Activated CD4-positive, alpha-beta T cell treated with anti-CD3 and anti-CD28 coated beads, Interleukin-2, amount 10 ng/mL, durations not matched to agents 7 days and 5 days (primary cell): ENCODE measurements around the gene CERS4. TPM values are rescaled to one million over a fixed set of nuclear protein-coding genes. Genes with fewer than 3 reads are reported as not detected.
"Not testable (repeated sequence)": the region's sequence is repeated elsewhere in the genome, so short reads cannot be mapped to it uniquely, and the experiment has no call there.

Source experiments
- CTCF ChIA-PET: fragments of 350-600 bp; sonication (Branson Sonifier 250); formaldehyde crosslinking; loops from one replicate; lab custom pipeline; 2021; ENCODE audit warnings: antibody characterized with exemption; lab: Charles Lee
- POLR2A ChIA-PET: fragments of 350-600 bp; sonication (Branson Sonifier 250); formaldehyde crosslinking; loops from one replicate; lab custom pipeline; 2021; ENCODE audit warnings: antibody characterized with exemption; lab: Charles Lee
- DNase-seq: peaks from one replicate; pipeline ENCODE4 v3.0.0-alpha.2; 2020
- H3K27ac Mint-ChIP-seq: one replicate; pipeline ENCODE4 v1.8.0; 2021; ENCODE audit warnings: mild to moderate bottlenecking, moderate library complexity, mixed read lengths
- H3K27me3 Mint-ChIP-seq: one replicate; pipeline ENCODE4 v1.8.0; 2021; ENCODE audit warnings: mixed read lengths
- H3K36me3 Mint-ChIP-seq: one replicate; pipeline ENCODE4 v1.8.0; 2021; ENCODE audit warnings: low read depth, mixed read lengths
- H3K4me1 Mint-ChIP-seq: one replicate; pipeline ENCODE4 v1.8.0; 2021; ENCODE audit warnings: mixed read lengths
- H3K4me3 Mint-ChIP-seq: one replicate; pipeline ENCODE4 v1.8.0; 2021; ENCODE audit warnings: mild to moderate bottlenecking, moderate library complexity, mixed read lengths
- H3K9me3 Mint-ChIP-seq: one replicate; pipeline ENCODE4 v1.8.0; 2021; ENCODE audit warnings: mixed read lengths
- total RNA-seq, 2 experiments: library from RNA; stranded (reverse); gene quantifications; one replicate each; pipeline ENCODE4 v1.2.3, GENCODE V29; 2021

The CERS4 gene
- total RNA-seq, 2 experiments from 2014 or later: 26.7 to 33.1 TPM

- POLR2A ChIA-PET: no interaction called here
- no peak overlapping the region for H3K4me3 Mint-ChIP-seq
- CTCF ChIA-PET: no interaction called here
- no peak overlapping the region for H3K27ac Mint-ChIP-seq
- no peaks in the 10 kb centered on the region for H3K36me3 Mint-ChIP-seq
- no peaks in the 10 kb centered on the region for H3K27me3 Mint-ChIP-seq
- peaks cover 17% of the 10 kb centered on the region for H3K4me1 Mint-ChIP-seq
- DNase-seq: peak; percentile 4
- H3K9me3 Mint-ChIP-seq: no peaks in the 10 kb centered on the region
These were observed 53.3 kb downstream of the CERS4 start for GRCh38 chr19:8262431-8262830.

GRCh38 chr19:8264248-8264647, 55.1 kb downstream of the CERS4 start:
- POLR2A ChIA-PET, H3K27ac Mint-ChIP-seq, H3K9me3 Mint-ChIP-seq, H3K27me3 Mint-ChIP-seq, CTCF ChIA-PET, H3K4me3 Mint-ChIP-seq, H3K36me3 Mint-ChIP-seq: not testable (repeated sequence)
- peaks cover 28% of the 10 kb centered on the region for H3K4me1 Mint-ChIP-seq
- DNase-seq: peak; percentile 2

DNA sequence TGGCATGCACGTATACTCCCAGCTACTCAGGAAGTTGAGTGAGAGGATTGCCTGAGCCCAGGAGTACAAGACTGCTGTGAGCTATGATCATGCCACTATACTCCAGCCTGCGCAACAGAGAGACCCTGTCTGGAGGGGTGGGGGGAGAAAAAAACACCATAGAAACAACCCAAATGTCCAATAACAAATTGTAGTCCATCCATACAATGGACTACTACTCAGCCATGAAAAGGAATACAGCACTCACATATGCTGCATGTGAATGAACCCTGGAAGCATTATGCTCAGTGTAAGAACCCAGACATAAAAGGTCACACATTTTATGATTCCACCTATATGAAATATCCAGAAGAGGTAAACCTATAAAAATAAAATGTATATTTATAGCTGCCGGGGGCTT, 56.7 kb downstream of the CERS4 start:
- no peak overlapping the region for H3K4me3 Mint-ChIP-seq
- no peak overlapping the region for H3K27ac Mint-ChIP-seq
- no peaks in the 10 kb centered on the region for H3K9me3 Mint-ChIP-seq
- ChIA-PET CTCF (interaction anchor here (0.6 to 0.7 kb wide), 2 partner anchors 127 to 321 kb away, joined by 3 read pairs; no protein-coding TSS in a partner anchor), POLR2A (interaction anchor here (0.7 kb wide), 1 partner anchor 179 kb away, joined by 3 read pairs; the partner anchor contains the start of gene HNRNPM)
- H3K36me3 Mint-ChIP-seq: no peaks in the 10 kb centered on the region
- H3K27me3 Mint-ChIP-seq: no peaks in the 10 kb centered on the region
- H3K4me1 Mint-ChIP-seq: peaks cover 29% of the 10 kb centered on the region
- peak; percentile 4 for DNase-seq

DNA sequence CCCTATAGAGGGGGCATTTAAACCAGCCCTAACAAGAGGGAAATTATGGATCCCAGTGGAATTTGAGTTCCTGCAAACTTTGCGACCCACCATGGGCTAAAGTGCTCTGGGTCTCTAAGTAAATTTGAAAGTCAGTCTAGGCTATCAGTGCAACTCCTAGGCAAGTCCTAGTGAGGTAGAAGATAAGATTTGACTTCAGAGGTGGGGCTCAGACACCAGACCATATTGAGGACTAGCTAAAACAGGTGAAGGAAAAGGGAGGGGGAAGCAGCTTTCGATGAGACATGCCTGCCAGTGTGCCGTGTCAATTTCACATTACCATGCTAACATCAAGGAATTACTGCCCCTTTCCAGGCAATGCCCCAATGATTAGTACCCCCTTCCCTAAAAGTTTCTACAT, 60.6 kb downstream of the CERS4 start:
- Mint-ChIP-seq H3K4me1 (peaks cover 29% of the 10 kb centered on the region), H3K4me3 (peak overlapping the region; percentile 76), H3K9me3 (no peaks in the 10 kb centered on the region), H3K36me3 (no peaks in the 10 kb centered on the region), H3K27ac (peak overlapping the region; percentile 97), H3K27me3 (no peaks in the 10 kb centered on the region)
- ChIA-PET CTCF (interaction anchor here (0.6 to 1.4 kb wide), 3 partner anchors 42 to 306 kb away, joined by 3 to 4 read pairs (median 3); no protein-coding TSS in a partner anchor), POLR2A (no interaction called here)
- DNase-seq: no peak

GRCh38 chr19:8276508-8276907, 67.3 kb downstream of the CERS4 start:
- CTCF ChIA-PET, H3K36me3 Mint-ChIP-seq, DNase-seq, POLR2A ChIA-PET, H3K27ac Mint-ChIP-seq, H3K4me1 Mint-ChIP-seq, H3K4me3 Mint-ChIP-seq, H3K9me3 Mint-ChIP-seq, H3K27me3 Mint-ChIP-seq: not testable (repeated sequence)

- H3K4me1 Mint-ChIP-seq, CTCF ChIA-PET, DNase-seq, POLR2A ChIA-PET, H3K36me3 Mint-ChIP-seq, H3K4me3 Mint-ChIP-seq, H3K27ac Mint-ChIP-seq, H3K9me3 Mint-ChIP-seq, H3K27me3 Mint-ChIP-seq: not testable (repeated sequence)
These were observed 82.2 kb downstream of the CERS4 start for GRCh38 chr19:8291337-8291736.

- POLR2A ChIA-PET: interaction anchor here (0.7 kb wide), 1 partner anchor 22 kb away, joined by 3 read pairs; no protein-coding TSS in a partner anchor
- Mint-ChIP-seq H3K27me3 (no peaks in the 10 kb centered on the region), H3K4me1 (peaks cover 15% of the 10 kb centered on the region), H3K9me3 (no peaks in the 10 kb centered on the region), H3K36me3 (peaks cover 12% of the 10 kb centered on the region), H3K27ac (no peak overlapping the region), H3K4me3 (no peak overlapping the region)
- DNase-seq: peak; percentile 4
- CTCF ChIA-PET: interaction anchor here (0.6 to 1.4 kb wide), 2 partner anchors 9 to 508 kb away, joined by 3 to 4 read pairs; no protein-coding TSS in a partner anchor
These were observed 93.2 kb downstream of the CERS4 start for GRCh38 chr19:8302357-8302691.

DNA sequence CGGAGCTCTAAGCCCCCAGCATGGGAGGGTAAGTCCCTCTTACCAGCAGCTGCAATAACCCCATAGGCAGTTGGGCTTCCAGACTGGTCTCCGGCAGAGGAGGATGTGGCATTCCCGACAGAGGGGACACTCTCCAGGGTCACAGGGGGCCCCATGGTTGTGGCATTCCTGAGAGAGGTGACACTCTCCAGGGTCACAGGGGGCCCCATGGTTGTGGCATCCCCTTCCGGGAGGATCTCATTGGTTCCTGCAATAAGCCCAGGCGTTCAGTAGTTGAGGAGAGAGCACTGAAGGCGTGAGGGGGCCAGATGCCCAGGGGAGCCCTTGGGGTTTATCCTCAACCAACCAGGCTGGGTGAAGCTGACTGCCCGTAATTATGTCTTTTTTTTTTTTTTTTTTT, 93.6 kb downstream of the CERS4 start:
- Mint-ChIP-seq H3K36me3 (peaks cover 12% of the 10 kb centered on the region), H3K27ac (no peak overlapping the region), H3K9me3 (no peaks in the 10 kb centered on the region), H3K4me1 (peaks cover 19% of the 10 kb centered on the region), H3K4me3 (no peak overlapping the region), H3K27me3 (no peaks in the 10 kb centered on the region)
- peak; percentile 2 for DNase-seq
- POLR2A ChIA-PET: interaction anchor here (0.6 to 0.7 kb wide), 2 partner anchors 21 to 81 kb away, joined by 3 read pairs; no protein-coding TSS in a partner anchor
- CTCF ChIA-PET: interaction anchor here (0.6 to 1.4 kb wide), 2 partner anchors 9 to 508 kb away, joined by 3 to 4 read pairs; no protein-coding TSS in a partner anchor

DNA sequence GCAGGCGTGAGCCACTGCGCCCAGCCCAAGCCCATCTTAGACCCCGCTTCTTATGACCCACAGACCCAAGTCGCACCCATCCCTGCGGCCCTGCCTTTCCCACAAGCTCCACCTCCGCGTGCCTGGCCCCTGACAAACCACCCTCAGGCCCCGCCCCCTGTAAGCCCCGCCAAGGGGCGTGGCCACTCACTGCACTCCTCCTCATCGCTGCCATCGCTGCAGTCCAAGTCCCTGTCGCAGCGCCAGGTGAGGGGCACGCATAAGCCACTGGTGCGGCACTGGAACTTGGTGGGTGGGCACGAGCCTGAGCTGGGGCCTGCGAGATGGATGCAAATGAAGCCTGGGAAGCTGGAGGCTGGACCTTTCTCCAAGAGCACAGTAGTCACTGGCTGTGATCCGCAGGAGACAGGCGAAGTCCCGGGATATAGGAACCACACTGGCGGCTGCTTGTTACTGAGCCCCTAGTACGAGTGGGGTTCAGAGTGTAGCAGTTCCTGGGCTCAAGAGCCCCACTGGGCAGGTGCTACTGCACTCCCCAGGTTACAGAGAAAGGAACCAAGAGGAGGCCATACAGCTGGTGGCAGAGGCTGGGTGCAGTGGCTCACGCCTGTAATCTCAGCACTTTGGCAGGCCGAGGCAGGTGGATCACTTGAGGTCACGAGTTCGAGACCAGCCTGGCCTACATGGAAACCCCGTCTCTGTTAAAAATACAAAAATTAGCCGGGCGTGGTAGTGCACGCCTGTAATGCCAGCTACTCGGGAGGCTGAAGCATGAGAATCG, 95.9 kb downstream of the CERS4 start:
- no peak overlapping the region for H3K27ac Mint-ChIP-seq
- CTCF ChIA-PET: interaction anchor here (1.3 kb wide), 1 partner anchor 15 kb away, joined by 4 read pairs; no protein-coding TSS in a partner anchor
- peak; percentile 25 for DNase-seq

DNA sequence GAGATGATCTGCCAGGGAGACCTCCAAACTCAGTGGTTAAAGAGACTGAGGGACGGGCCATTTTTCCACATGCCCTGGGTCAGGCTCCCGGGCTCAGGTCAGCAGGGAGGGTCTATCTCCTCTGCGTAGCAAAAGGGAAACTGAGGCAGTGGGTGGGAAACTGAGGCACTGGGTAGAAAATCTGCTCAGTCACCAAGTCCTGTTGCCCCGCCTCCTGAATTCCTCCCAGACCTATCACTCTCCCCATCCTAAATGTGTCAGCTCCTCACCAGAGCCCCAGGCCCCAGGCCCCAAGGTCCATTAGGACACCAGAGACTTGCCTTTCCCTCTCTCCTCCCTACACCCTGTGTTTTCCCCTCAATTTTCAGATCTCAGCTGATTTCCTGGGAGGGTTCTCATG, 96.6 kb downstream of the CERS4 start:
- CTCF ChIA-PET: interaction anchor here (1.3 kb wide), 1 partner anchor 14 kb away, joined by 4 read pairs; no protein-coding TSS in a partner anchor
- peak overlapping the region; percentile 60 for H3K27ac Mint-ChIP-seq
- H3K36me3 Mint-ChIP-seq: peaks cover 18% of the 10 kb centered on the region
- peaks cover 35% of the 10 kb centered on the region for H3K4me1 Mint-ChIP-seq
- no peak overlapping the region for H3K4me3 Mint-ChIP-seq
- H3K9me3 Mint-ChIP-seq: no peaks in the 10 kb centered on the region
- H3K27me3 Mint-ChIP-seq: no peaks in the 10 kb centered on the region
- DNase-seq: peak; percentile 5
- POLR2A ChIA-PET: no interaction called here

More for the DNA sequence above, 95.9 kb downstream of the CERS4 start:
- Mint-ChIP-seq H3K27me3 (no peaks in the 10 kb centered on the region), H3K36me3 (peaks cover 18% of the 10 kb centered on the region), H3K4me1 (peaks cover 35% of the 10 kb centered on the region), H3K4me3 (no peak overlapping the region), H3K9me3 (no peaks in the 10 kb centered on the region)
- POLR2A ChIA-PET: no interaction called here

GRCh38 chr19:8306235-8307054, 97.3 kb downstream of the CERS4 start:
- Mint-ChIP-seq H3K9me3 (no peaks in the 10 kb centered on the region), H3K36me3 (peaks cover 24% of the 10 kb centered on the region), H3K4me3 (peak overlapping the region; percentile 78), H3K27ac (peak overlapping the region; percentile 83), H3K27me3 (no peaks in the 10 kb centered on the region), H3K4me1 (peaks cover 35% of the 10 kb centered on the region)
- CTCF ChIA-PET: interaction anchor here (1.3 kb wide), 1 partner anchor 14 kb away, joined by 4 read pairs; no protein-coding TSS in a partner anchor
- DNase-seq: peak; percentile 5
- POLR2A ChIA-PET: no interaction called here

GRCh38 chr19:8307400-8307964, 98.3 kb downstream of the CERS4 start:
- ChIA-PET CTCF (interaction anchor here (0.6 kb wide), 1 partner anchor 381 kb away, joined by 3 read pairs; the partner anchor contains the start of gene CTXN1), POLR2A (no interaction called here)
- H3K36me3 Mint-ChIP-seq: peaks cover 22% of the 10 kb centered on the region
- peak overlapping the region; percentile 83 for H3K27ac Mint-ChIP-seq
- H3K4me1 Mint-ChIP-seq: peaks cover 35% of the 10 kb centered on the region
- no peaks in the 10 kb centered on the region for H3K9me3 Mint-ChIP-seq
- H3K4me3 Mint-ChIP-seq: peak overlapping the region; percentile 78
- DNase-seq: no peak
- no peaks in the 10 kb centered on the region for H3K27me3 Mint-ChIP-seq
